Osteoblast (primary cell): Measurements from ENCODE around the gene ARRDC1. TPM values are rescaled to one million over a fixed set of nuclear protein-coding genes. Genes with fewer than 3 reads are reported as not detected.
A peak's percentile ranks its signal among the peaks of the same experiment; 100 is the strongest.

Experiments
- DNase-seq: peaks from one replicate; pipeline ENCODE4 v3.0.0; 2011; ENCODE audit warnings: low spot score, mixed read lengths; ENCODE audit not compliant: insufficient read length; ENCODE audit errors: missing footprints
- H2AFZ ChIP-seq: 2 replicates; pipeline ENCODE4 v1.6.0; 2011; ENCODE audit warnings: mild to moderate bottlenecking, low read length
- H3K27ac ChIP-seq: 2 replicates; pipeline ENCODE4 v1.5.1; 2011; ENCODE audit warnings: mild to moderate bottlenecking, low read depth, low read length, moderate library complexity
- H3K27me3 ChIP-seq: 2 replicates; pipeline ENCODE4 v1.6.0; 2012; ENCODE audit warnings: mild to moderate bottlenecking, control low read depth, inconsistent platforms, low read length, moderate library complexity; ENCODE audit not compliant: insufficient read depth
- H3K36me3 ChIP-seq: 2 replicates; pipeline ENCODE4 v1.5.1; 2011; ENCODE audit warnings: mild to moderate bottlenecking, low read length, control low read depth, moderate library complexity; ENCODE audit not compliant: insufficient read depth
- H3K4me1 ChIP-seq: 2 replicates; pipeline ENCODE4 v1.5.1; 2011; ENCODE audit warnings: mild to moderate bottlenecking, low read length, control low read depth, moderate library complexity; ENCODE audit not compliant: insufficient read depth
- H3K4me2 ChIP-seq: 2 replicates; pipeline ENCODE4 v1.6.0; 2011; ENCODE audit warnings: mild to moderate bottlenecking, low read length; ENCODE audit not compliant: insufficient read depth
- H3K4me3 ChIP-seq: fragments of 200-600 bp; sonication (generic); 3 replicates; pipeline ENCODE4 v1.5.1; 2012; ENCODE audit warnings: mild to moderate bottlenecking, low read length, inconsistent platforms; ENCODE audit not compliant: insufficient read depth
- H3K79me2 ChIP-seq: 2 replicates; pipeline ENCODE4 v1.6.0; 2012; ENCODE audit warnings: mild to moderate bottlenecking, low read length, control low read depth, inconsistent platforms; ENCODE audit not compliant: insufficient read depth
- H3K9me3 ChIP-seq: 2 replicates; pipeline ENCODE4 v1.5.1; 2011; ENCODE audit warnings: low read depth, low read length, control low read depth
- H4K20me1 ChIP-seq: 2 replicates; pipeline ENCODE4 v1.6.0; 2012; ENCODE audit warnings: mild to moderate bottlenecking, low read length, control low read depth; ENCODE audit not compliant: insufficient read depth
- CTCF ChIP-seq: IDR thresholded peaks from 2 replicates; pipeline ENCODE4 v1.5.1; 2011; ENCODE audit warnings: mild to moderate bottlenecking, low read depth, low read length, moderate library complexity; ENCODE audit errors: extremely low read depth
- total RNA-seq: library from RNA; depleted of rRNA; stranded (reverse); fragments of >200 nt; gene quantifications from 2 replicates; pipeline ENCODE4 v1.2.3, GENCODE V29; 2012

The ARRDC1 gene
- total RNA-seq, 1 donor, result 11.9 TPM

- H3K27ac ChIP-seq, result no peak overlapping the region
- H3K4me3 ChIP-seq, result no peak overlapping the region
- H3K36me3 ChIP-seq, result no peaks in the 10 kb centered on the region
- no peaks in the 10 kb centered on the region for H3K4me1 ChIP-seq
- H3K9me3 ChIP-seq, result no peaks in the 10 kb centered on the region
- peaks cover 7% of the 10 kb centered on the region for H3K27me3 ChIP-seq
- TF ChIP-seq CTCF, result no peak
- H4K20me1 ChIP-seq, result no peaks in the 10 kb centered on the region
- no peaks in the 10 kb centered on the region for H3K79me2 ChIP-seq
- DNase-seq, result peak; percentile 31
- H2AFZ ChIP-seq, result no peak overlapping the region
- H3K4me2 ChIP-seq, result peak overlapping the region; percentile 10
Measured at GRCh38 chr9:137598943-137599342, 6.5 kb upstream of the ARRDC1 start.

GRCh38 chr9:137602661-137603060 is 2.8 kb upstream of the ARRDC1 start:
- DNase-seq, result peak; percentile 54
- no peak overlapping the region for H2AFZ ChIP-seq

DNA sequence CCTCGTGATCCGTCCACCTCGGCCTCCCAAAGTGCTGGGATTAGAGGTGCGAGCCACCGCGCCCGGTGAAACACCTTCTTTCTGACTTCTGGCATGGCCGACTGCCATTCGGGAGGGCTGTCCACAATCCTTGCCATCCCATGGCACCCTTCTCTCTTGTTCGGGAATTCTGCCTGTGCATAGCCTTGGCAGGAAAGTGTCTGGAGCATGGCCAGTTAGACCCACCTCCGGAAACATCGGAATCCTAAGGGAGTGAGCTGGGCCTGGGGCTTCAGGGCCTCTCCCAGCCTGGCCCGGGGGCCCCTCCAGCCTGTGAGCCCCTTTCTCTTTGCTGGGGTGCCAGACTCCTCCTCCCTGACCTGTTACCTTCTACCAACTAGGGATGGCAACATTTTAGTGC is 1.6 kb upstream of the ARRDC1 start:
- H3K9me3 ChIP-seq, result no peaks in the 10 kb centered on the region
- DNase-seq, result no peak
- TF ChIP-seq CTCF, result no peak
- H4K20me1 ChIP-seq, result peaks cover 7% of the 10 kb centered on the region
- no peaks in the 10 kb centered on the region for H3K36me3 ChIP-seq
- H2AFZ ChIP-seq, result no peak overlapping the region
- peaks cover 9% of the 10 kb centered on the region for H3K79me2 ChIP-seq
- no peak overlapping the region for H3K4me2 ChIP-seq
- H3K27ac ChIP-seq, result no peak overlapping the region
- peaks cover 10% of the 10 kb centered on the region for H3K27me3 ChIP-seq
- H3K4me1 ChIP-seq, result peaks cover 9% of the 10 kb centered on the region
- no peak overlapping the region for H3K4me3 ChIP-seq

More at GRCh38 chr9:137602661-137603060, 2.8 kb upstream of the ARRDC1 start:
- H3K9me3 ChIP-seq, result no peaks in the 10 kb centered on the region
- TF ChIP-seq CTCF, result no peak
- H3K27me3 ChIP-seq, result peaks cover 10% of the 10 kb centered on the region
- peaks cover 7% of the 10 kb centered on the region for H4K20me1 ChIP-seq
- H3K79me2 ChIP-seq, result peaks cover 9% of the 10 kb centered on the region
- no peak overlapping the region for H3K27ac ChIP-seq
- H3K4me3 ChIP-seq, result no peak overlapping the region
- no peak overlapping the region for H3K4me2 ChIP-seq
- H3K4me1 ChIP-seq, result peaks cover 9% of the 10 kb centered on the region
- H3K36me3 ChIP-seq, result no peaks in the 10 kb centered on the region

- Histone ChIP-seq H4K20me1 (peaks cover 7% of the 10 kb centered on the region), H3K36me3 (no peaks in the 10 kb centered on the region), H3K27me3 (peaks cover 10% of the 10 kb centered on the region), H3K4me3 (peak overlapping the region; percentile 64), H3K27ac (no peak overlapping the region), H3K4me2 (peak overlapping the region; percentile 39), H2AFZ (no peak overlapping the region), H3K79me2 (peaks cover 9% of the 10 kb centered on the region), H3K4me1 (peaks cover 9% of the 10 kb centered on the region), H3K9me3 (no peaks in the 10 kb centered on the region)
- peak; percentile 82 for DNase-seq
- no peak for TF ChIP-seq CTCF
Measured at GRCh38 chr9:137604345-137605086, 970 bp upstream of the ARRDC1 start.
